Measurements from ENCODE around the gene GPR61.

GPR61 gene

DNA sequence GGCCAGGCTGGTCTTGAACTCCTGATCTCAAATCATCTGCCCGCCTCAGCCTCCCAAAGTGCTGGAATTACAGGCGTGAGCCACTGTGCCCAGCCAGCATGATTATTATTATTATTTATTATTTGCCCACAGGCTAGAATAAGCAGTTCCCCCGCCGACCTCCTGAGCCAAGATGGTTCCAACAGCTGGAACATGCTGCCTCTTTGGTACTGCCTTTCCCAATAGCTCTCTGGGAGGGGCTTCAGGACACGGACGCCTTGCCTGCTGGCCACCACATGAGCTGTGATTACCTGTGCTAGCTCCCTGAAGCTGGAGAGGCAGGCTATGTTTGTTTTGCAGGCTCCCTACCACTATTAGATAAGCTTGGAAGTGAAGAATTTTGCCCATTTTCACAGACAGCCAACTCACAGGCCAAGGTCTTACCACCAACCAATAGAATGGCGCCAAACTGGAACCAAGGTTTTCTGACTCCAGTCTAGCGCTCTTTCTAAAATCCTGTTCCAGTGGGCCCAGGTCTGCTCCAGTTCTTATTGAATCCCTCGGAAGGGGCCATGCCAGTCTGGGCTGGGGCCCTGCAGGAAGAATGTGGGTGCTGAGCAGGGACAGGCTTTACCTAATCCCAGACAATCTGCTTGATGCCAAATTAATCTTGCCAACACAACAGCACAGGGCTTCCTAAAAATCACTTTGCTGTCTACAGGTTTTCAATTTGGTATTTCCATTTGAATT, 2.1 kb upstream of the GPR61 start:
- peak in 1 of 2 experiments; percentile 10 for DNase-seq

DNA sequence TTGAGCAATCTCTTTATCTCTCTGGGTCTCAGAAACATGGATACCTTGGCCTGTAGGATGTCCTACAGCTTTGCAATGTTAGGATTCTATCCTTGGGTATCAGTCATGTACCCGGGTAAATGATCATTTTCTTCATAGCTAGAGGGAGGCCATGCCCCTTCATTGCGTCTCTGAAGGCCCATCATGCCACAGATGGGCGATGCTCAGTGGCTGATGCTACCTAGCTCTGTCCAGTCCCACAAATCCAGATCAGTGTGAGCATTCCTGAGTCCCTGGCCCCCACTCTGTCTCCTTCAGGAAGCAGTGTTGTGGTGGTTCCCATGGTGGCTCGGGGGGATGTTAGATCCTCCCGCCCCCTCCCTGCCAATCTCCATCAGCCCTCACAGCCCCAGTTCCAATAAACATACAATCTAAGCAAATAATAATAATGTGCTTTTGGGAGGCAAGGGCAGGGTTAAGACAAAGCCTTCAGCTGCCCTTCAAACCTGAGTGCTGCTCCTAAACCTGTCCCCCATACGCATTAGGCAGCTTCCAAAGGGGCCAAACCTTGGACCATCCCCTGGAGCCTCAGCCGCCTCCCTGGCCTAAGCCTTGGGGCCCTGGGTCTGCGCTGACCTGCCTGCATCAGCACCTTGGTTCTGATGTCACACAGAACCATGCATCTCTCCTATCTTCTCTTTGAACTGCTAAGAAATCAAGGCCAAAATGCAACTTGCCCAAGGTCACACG, 681 bp upstream of the GPR61 start:
- DNase-seq = no peak

DNA sequence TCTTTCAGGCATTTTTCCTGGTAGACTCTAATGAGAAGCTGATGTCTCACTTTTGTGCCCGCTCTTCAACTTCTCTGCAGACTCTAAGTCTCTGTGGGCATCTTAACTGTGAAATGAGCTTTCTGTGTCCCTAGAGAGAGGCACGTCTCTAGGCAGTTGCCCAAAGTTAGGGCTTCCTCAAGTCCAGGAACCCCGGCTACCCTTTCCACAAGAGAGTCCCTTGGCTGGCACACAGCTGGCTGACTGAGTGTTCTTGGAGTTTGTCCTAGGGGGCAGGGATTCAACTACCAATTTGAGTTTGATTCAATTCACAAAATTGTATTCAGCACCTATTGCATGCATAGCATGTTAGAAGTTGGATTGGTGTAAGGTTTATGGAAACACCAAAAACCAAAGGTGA, 1.4 kb downstream of the GPR61 start:
- DNase-seq = no peak

DNA sequence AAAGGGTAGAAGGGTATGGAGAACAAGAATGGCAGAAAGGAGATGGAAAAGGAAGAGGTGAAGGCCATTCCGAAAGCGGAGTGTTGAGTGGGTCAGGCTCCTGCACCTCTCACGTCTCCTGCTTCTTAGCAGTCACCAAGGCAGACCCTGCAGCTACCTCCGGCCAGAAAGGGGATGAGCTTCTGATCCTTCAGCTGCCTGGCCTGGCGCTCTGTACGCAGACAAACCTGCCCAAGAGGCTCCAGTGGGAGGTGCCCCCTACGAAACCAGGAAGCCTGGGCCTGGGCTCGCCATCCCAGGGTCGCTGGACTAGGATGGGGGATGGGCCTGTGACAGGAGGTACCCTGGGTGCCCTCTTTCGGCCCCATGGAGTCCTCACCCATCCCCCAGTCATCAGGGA, 3.0 kb downstream of the GPR61 start:
- DNase-seq = no peak

DNA sequence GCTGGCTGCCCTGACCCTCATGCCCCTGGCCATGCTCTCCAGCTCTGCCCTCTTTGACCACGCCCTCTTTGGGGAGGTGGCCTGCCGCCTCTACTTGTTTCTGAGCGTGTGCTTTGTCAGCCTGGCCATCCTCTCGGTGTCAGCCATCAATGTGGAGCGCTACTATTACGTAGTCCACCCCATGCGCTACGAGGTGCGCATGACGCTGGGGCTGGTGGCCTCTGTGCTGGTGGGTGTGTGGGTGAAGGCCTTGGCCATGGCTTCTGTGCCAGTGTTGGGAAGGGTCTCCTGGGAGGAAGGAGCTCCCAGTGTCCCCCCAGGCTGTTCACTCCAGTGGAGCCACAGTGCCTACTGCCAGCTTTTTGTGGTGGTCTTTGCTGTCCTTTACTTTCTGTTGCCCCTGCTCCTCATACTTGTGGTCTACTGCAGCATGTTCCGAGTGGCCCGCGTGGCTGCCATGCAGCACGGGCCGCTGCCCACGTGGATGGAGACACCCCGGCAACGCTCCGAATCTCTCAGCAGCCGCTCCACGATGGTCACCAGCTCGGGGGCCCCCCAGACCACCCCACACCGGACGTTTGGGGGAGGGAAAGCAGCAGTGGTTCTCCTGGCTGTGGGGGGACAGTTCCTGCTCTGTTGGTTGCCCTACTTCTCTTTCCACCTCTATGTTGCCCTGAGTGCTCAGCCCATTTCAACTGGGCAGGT, 3.8 kb downstream of the GPR61 start:
- DNase-seq = no peak

DNA sequence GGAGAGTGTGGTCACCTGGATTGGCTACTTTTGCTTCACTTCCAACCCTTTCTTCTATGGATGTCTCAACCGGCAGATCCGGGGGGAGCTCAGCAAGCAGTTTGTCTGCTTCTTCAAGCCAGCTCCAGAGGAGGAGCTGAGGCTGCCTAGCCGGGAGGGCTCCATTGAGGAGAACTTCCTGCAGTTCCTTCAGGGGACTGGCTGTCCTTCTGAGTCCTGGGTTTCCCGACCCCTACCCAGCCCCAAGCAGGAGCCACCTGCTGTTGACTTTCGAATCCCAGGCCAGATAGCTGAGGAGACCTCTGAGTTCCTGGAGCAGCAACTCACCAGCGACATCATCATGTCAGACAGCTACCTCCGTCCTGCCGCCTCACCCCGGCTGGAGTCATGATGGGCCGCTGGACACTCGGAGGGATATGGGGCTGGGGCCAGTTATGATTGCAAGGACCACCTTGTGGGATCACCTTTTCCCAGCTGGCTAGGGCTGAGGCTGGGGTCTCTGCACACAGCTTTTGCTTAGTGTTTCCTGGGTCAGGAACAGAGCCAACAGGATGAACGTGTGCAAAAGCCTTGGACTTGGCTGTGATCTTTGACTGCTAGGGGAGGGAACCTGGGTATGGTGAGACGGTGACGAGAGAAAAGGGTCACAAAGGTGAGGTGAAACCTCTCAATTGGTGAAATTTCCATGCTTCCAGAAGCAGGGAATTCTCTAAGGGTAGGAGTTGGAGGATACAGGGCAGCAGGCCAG, 4.5 kb downstream of the GPR61 start:
- DNase-seq = peak in 1 of 2 experiments; percentile 13

DNA sequence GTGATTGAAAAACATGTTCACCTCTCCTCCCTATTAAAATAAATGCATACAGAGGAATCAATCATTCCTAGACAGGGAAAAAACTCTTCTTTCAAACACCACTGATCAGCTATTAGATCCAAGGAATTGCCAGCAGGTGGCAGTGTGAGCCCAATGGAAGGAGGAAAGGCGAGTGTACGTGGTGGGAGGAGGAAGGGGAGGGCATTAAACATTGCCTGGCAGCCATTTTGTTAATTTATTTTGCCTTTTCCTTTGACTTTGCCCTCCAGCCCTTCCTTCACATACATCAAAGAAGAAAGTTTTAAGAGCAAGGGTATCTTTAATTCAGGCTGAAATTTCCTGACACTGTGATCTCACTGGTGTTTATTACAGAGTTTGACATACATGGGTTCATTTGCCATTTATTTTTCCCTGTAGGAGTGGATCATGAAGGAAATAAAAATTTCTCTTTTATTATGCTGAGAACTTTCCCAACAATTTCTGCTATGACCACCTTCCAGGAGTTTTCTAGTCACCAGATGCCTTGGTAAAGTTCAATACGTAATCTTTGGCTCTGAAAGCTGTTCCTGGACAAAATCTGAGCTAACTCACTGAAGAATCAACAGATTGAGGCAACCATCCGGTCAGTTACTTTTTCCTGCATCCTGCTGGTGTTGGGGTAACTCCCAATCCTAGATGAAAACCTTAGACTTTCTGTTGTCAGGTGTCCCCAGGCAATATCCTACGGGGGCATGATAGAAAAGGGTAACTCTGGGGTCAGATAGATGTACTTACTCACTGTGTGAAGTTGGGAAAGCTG, 6.8 kb downstream of the GPR61 start:
- DNase-seq = peak; percentile 90 to 93

DNA sequence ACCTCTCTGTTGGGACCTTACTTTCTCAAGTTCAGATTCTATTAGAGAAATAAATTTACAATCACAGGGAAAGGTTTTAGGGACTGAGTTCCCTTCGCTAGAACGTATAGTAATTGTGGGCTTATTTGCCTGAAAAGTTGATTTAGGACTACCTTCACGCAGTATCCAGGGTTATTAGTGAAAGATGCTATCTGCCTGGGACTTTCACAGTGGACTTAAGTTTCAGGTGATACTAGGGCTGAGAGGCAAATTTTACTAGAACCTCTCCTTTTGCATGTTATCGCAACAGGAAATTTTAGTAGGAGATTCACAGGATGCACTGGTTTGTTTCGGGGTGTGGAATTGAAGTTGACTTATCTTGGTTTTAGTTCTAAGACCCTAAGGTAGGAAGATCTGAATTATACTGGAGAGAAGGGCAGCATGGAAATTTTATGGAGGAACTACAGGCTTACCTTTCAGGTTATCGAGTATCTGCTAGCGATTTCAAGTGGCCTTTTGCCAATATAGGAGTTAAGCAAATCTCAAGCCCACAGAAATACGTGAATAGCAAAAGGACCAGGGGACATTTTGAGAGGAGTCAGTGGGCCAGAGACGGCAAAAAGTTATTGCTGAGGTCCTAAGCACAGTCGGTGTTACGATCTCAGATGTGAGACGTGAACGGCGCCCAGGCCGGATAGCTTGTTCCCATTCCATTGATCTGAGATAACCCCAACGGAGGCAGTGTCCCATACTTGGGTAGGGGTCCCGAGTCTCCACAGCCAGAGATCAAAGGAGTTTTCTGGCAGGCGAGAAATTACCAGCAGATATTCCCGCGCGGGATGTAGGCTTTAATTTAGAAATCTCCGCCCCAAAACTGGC, 8.0 kb downstream of the GPR61 start:
- DNase-seq = no peak

DNA sequence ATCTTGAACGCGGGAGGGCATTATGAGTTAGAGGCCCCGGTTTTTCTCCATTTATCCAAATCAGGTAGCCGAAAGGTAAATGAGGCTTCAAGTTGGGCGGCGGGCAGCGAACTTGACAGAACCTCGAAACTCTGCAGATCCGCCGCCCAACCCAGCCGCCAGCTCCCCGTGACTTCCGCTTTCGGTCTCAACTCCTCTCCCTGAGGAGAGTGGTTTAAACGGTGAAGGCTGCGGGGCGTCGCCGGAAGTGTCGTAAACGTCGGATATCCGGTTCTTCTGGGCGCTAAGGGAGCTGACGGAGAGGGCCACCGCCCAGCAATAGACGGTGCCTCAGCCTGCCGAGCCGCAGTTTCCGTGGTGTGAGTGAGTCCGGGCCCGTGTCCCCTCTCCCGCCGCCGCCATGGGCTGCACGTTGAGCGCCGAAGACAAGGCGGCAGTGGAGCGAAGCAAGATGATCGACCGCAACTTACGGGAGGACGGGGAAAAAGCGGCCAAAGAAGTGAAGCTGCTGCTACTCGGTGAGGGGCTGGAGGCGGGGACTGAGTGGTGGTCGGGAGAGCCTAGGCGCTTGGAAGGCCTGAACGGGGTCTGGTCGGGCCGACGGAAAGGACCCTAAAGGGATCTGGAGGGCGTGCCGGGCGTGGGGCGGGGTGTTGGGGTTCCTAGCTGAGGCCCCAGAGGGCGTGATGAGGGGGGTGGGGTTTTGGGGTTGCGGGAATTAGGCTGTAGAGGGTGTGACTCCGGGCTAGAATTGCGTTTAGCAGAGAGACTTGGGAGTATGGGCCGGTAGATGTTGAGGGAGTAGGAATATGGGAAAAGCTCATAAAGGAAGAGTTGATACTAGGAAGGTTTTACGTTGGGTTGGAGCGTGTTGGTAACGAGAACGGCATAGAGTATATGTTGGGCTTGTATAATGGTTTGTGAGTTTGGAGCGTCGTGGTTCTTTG, 8.9 kb downstream of the GPR61 start, which contains the start of gene GNAI3:
Gene GNAI3 (plus strand): TSS at position 295 of the 947 bp plus-strand sequence. CDS start 106 bp downstream, at position 401.
- peak; percentile 96 for DNase-seq

DNA sequence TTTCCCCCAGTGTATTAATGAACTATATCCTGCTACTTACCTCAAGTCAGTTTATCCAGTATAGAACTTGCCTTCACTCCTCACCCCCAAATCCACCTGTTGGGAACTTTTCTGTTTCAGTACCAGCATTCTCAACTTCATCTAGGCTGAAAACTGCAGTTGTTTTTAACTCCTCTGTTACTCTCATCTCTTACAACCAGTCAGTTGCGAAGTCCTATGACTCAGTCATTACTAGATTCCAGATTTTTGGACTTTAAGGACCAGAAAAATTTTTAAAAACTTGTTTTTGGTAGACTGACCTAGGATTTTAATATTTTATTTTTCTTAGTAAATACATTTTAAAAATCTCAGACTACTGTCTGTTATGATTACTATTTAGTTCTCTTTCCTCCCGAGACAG, 16.9 kb downstream of the GPR61 start:
- no peak for DNase-seq

DNA sequence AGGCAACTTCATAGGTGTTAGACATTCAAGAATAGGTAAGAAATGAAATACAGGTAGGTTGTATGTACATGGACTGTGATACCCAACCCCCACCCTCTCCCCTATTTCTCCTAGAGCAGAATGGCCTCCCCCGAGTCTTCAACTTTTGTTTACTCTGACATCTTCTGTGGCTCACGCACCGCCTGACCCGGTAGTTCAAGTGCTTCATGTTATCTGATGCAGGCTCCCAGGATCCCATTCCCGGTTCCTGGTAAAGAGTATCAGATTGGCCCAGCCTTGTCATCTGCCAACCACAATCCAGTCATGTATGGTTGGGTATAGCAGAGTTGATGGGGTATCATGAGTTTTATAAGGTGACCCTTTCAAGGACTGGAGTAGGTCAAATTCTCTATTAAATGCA, 17.8 kb downstream of the GPR61 start:
- DNase-seq = no peak

DNA sequence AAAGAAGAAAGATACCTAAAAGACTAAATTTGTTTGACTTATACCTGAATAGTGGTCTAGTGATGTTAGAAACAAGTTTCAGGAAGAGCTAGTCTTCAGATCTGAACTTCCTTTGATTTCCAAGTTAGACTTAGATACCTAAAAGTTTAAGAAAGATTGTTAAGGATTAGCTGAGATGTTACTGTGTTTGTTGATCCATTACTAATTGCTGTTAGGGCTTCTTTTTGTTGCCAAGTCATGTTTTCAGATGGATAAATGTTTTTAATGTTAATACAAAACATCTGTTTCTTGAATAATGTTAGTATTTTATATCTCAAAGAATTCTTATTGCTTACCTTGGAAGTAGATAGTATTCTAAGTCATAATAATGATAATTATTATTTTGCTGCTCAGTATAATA, 20.3 kb downstream of the GPR61 start:
- no peak for DNase-seq

DNA sequence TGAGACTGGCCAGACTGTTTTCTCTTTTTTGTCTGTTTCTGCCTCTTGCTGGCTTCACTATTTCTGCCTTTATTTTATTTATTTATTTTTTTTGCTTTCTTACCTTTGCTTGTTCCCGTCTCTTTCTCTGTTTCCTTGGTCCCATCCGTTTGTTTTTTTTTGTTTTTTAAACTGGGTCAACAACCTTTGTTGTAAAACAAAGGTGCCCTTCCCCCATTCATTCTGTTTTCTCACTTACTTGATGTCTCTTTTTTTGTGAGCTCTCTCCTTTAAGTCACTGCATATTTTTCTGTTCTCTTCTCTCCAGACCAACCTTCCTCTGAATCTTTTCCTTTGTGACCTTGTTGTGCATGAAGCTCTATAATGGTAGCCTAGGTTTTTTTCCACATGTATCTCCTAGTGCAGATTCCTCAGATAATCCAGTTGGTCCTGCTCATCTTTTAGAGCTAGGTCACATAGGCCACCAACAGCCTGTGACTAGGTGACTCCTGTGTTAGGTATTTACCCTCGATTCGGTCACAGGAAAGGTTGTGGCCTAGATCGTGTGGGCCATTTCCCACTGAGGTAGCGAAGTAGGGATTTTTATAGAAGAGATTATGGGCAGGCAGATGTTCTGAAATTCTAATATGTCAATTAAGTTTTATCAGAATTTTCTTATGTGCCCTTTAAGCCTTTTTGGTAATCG, 24.7 kb downstream of the GPR61 start:
- no peak for DNase-seq

DNA sequence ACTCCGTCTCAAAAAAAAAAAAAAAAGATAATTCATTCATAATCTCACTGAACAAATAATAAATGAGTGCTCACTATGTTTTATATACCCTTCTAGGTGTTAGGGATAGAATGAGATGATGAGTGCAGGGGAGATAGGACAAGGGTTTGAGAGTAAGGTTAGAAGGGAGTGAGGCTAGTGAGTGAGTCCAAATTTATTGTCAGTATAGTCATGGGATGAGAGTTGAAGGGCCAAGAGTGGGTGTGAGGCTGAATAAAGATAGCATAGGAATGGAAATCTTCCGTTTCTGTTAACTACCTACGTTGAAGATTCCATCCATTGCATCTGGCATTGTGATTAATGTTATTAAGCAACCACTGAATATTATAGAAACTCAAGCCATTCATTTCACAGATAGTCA, 25.6 kb downstream of the GPR61 start:
- no peak for DNase-seq

DNA sequence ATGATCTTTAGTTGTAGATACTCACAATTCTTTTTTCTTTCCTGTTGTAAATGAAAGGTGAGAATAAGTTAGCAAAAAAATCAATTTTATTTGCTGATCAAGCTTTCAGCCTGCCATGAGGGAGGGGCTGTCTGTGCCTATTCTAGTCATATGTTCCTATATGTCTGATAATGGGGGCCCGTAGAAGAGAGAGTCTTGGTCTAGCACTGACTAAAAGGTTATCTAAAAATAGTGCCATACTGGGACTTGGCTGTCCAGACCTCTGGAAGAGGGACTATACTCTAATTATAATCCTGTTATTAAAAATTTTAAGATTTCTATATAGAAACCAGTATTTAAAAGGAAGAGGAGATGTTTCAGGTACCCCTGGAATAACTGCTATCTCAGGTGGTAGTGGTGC, 27.3 kb downstream of the GPR61 start:
- DNase-seq = no peak

DNA sequence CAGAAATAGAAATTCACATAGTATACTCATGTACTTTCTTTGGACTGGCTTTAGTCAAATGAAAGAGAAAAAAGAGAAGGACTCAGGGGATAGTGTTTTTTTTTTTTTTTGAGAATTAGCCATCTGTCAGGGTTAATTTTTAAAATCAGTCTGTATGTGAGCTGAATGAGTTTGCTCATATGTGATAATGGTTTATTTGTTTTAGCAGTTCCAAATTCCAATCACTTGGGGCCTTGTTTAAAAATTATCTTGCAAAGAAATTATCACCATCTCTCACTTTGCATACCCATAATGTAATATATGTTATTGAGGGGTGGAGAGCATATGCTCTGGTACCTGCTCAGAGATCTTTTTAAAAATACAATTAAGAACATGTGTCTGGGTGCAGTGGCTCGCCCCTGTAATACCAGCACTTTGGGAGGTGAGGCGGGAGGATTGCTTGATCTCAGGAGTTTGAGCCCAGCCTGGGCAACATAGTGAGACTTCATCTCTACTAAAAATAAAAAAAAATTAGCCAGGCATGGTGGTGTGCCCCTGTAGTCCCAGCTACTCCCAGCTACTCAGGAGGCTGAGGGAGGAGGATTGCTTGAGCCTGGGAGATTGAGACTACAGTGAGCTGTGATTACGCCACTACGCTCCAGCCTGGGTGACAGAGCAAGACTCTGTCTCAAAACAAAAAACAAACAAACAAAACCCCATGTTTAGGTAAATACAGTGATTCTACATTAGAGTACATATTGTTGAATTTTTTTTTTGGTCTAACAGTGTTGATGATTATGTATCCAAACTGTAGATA, 28.4 kb downstream of the GPR61 start:
- no peak for DNase-seq

DNA sequence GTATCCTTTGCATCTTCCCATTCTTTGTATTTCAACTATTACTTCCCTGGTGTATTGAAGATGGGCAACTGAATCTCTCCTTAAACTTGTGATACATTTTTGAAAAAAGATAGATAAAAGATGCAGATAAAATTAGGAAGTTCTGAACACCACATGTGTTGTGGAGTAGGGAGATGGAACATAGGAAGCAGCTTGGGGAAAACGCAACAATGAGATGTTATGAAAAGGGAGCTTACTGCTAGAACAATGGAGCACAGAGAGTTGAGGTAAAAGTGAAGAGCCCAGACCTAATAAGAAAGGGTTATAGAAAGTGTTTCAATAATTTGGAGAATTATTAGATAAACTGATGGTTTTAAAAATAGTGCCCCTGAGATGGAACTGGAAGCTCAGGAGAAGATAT, 29.7 kb downstream of the GPR61 start:
- DNase-seq = no peak

DNA sequence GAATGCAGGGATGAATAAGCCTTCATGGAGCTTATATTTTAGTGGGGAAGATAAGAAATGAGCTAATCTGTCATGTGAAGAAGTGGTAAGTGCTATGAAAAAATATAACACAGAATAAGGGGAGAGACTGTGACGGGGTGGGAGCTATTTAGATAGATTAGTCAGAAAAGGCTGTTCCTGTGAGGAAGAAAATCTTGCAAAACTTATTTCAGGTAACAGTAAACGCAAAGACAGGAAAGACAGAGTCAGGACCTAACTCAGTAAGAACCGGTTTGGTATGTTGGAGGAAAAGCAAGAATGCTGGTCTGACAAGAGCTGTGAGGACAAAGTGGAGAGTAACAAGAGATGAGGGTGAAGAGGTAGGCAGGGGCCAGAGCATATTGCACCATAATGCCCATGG, 30.7 kb downstream of the GPR61 start:
- no peak for DNase-seq

DNA sequence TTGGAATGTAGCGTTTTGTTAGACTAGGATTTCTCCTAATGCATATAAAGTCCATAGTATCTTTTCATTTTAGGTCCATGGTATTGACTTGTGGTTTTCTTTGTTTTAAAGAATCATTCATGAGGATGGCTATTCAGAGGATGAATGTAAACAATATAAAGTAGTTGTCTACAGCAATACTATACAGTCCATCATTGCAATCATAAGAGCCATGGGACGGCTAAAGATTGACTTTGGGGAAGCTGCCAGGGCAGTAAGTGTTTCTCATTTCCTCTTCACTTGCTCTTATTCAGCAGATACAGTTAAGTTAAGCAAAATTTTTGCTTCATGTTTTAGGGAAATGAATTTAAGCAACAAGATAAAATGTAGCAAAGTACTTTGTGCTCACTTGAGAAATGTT, 34.1 kb downstream of the GPR61 start:
- DNase-seq = no peak
